HepG2 (cell line): ENCODE measurements around the gene GBP4. TPM values are rescaled to one million over a fixed set of nuclear protein-coding genes. Genes with fewer than 3 reads are reported as not detected.

ENCODE experiments used
- ATAC-seq: fragments of 200-7000 bp; cut with Tn5 transposase; 3 replicates; pipeline ENCODE4 v1.9.1; 2020; ENCODE audit warnings: mild to moderate bottlenecking, moderate library complexity
- BruUV-seq: library from RNA; stranded (reverse); fragments of 400-500 nt; replicated peaks from 2 replicates; lab custom pipeline; 2021; lab: Mats Ljungman, UMichigan
- CTCF ChIA-PET: fragments of 300-600 bp; formaldehyde crosslinking; extraction: SDS; loops from one replicate; lab custom pipeline; 2021; ENCODE audit warnings: low total read pairs, inconsistent platforms, low intra/inter-chr PET ratio; lab: Yijun Ruan, JAX
- POLR2A ChIA-PET: fragments of 350-600 bp; sonication (Branson Sonifier 250); formaldehyde crosslinking; loops from one replicate; lab custom pipeline; 2020; ENCODE audit warnings: antibody characterized with exemption, inconsistent platforms; lab: Yijun Ruan, JAX
- DNase-seq: peaks from one replicate; pipeline ENCODE4 v3.0.0-alpha.2; 2015; ENCODE audit warnings: low spot score
- FAIRE-seq: peaks from 3 replicates; lab custom pipeline; 2011; peaks lifted over from hg19 to GRCh38; lab: Jason Lieb, UNC
- H2AFZ ChIP-seq: one replicate; pipeline ENCODE4 v1.6.1; 2011; ENCODE audit warnings: low read length, inconsistent platforms
- H3K27ac ChIP-seq: fragments of 300-600 bp; 3 replicates; pipeline ENCODE4 v1.8.0; 2011; ENCODE audit warnings: mixed run types, mild to moderate bottlenecking, mixed read lengths, low read length, inconsistent platforms; ENCODE audit not compliant: insufficient read depth; ENCODE audit errors: extremely low read length
- H3K27me3 ChIP-seq, 2 experiments: fragments of 200-600 bp in 1 of 2; 2 replicates in 1 of 2; 3 replicates in 1 of 2; pipeline versions ENCODE4 v1.6.0 to v1.8.0; 2011; ENCODE audit warnings: low read length in 2 of 2, mild to moderate bottlenecking in 2 of 2, moderate library complexity in 2 of 2, inconsistent platforms in 1 of 2; ENCODE audit not compliant: insufficient read depth in 2 of 2, control insufficient read depth in 1 of 2
- H3K36me3 ChIP-seq, 2 experiments: fragments of 200-600 bp in 1 of 2; replicated peaks in 1 of 2; 2 replicates in 1 of 2; 3 replicates in 1 of 2; pipeline versions ENCODE4 v1.5.1 to v1.8.0; 2011; ENCODE audit warnings: low read length in 2 of 2, inconsistent platforms in 1 of 2; ENCODE audit not compliant: insufficient read depth in 2 of 2, control insufficient read depth in 1 of 2
- H3K4me1 ChIP-seq: 2 replicates; pipeline ENCODE4 v1.5.1; 2012; ENCODE audit warnings: low read length, inconsistent platforms; ENCODE audit not compliant: insufficient read depth
- H3K4me2 ChIP-seq: 2 replicates; pipeline ENCODE4 v1.6.0; 2011; ENCODE audit warnings: low read depth, low read length, inconsistent platforms
- H3K4me3 ChIP-seq, 3 experiments: fragments of 200-600 bp in 1 of 3; sonication (generic), shearing (Covaris generic) in 1 of 3; replicated peaks in 1 of 3; 2 replicates each; pipeline ENCODE4 v1.5.1; 2011 to 2016; ENCODE audit warnings: low read length in 3 of 3, inconsistent platforms in 2 of 3, low read depth in 2 of 3, mild to moderate bottlenecking in 2 of 3, control low read depth in 1 of 3, mixed read lengths in 1 of 3; ENCODE audit not compliant: insufficient read depth in 1 of 3
- H3K79me2 ChIP-seq: one replicate; pipeline ENCODE4 v1.6.1; 2011; ENCODE audit warnings: low read length, inconsistent platforms; ENCODE audit not compliant: insufficient read depth
- H3K9ac ChIP-seq: 2 replicates; pipeline ENCODE4 v1.6.0; 2011; ENCODE audit warnings: mild to moderate bottlenecking, low read depth, low read length, inconsistent platforms; ENCODE audit not compliant: insufficient read depth
- H3K9me3 ChIP-seq: 2 replicates; pipeline ENCODE4 v1.5.1; 2012; ENCODE audit warnings: mild to moderate bottlenecking, low read length
- H4K20me1 ChIP-seq: 2 replicates; pipeline ENCODE4 v1.6.0; 2011; ENCODE audit warnings: inconsistent platforms, mild to moderate bottlenecking, low read length, moderate library complexity; ENCODE audit not compliant: insufficient read depth
- CBX2 ChIP-seq, 2 experiments: fragments of 200-600 bp in 1 of 2; sonication (generic); formaldehyde crosslinking in 1 of 2; IDR thresholded peaks; 2 replicates each; pipeline versions ENCODE4 v1.7.0 to v1.8.1; 2018 to 2022; ENCODE audit warnings: low read depth in 2 of 2, low read length in 1 of 2, mild to moderate bottlenecking in 1 of 2, missing genetic modification reagents in 1 of 2
- FIP1L1 ChIP-seq: fragments of 200-400 bp; formaldehyde crosslinking; IDR thresholded peaks from 2 replicates; pipeline ENCODE4 v1.6.1; 2018; ENCODE audit warnings: low read depth, mild to moderate bottlenecking, low read length, moderate library complexity, borderline replicate concordance; ENCODE audit not compliant: insufficient read depth
- MAF1 ChIP-seq: sonication (generic); formaldehyde crosslinking; IDR thresholded peaks from 2 replicates; pipeline ENCODE4 v1.5.0; 2020; ENCODE audit warnings: missing genetic modification reagents, borderline replicate concordance
- PHF8 ChIP-seq: sonication (generic); formaldehyde crosslinking; IDR thresholded peaks from 2 replicates; pipeline ENCODE4 v1.5.0; 2020; ENCODE audit warnings: missing genetic modification reagents
- REXO4 ChIP-seq: sonication (generic); formaldehyde crosslinking; IDR thresholded peaks from 2 replicates; pipeline ENCODE4 v1.8.0; 2022; ENCODE audit warnings: missing genetic modification reagents, mild to moderate bottlenecking, borderline replicate concordance
- RFXANK ChIP-seq: IDR thresholded peaks from 2 replicates; pipeline ENCODE4 v1.6.1; 2016
- TEAD2 ChIP-seq: sonication (generic); formaldehyde crosslinking; IDR thresholded peaks from 2 replicates; pipeline ENCODE4 v1.9.0; 2021; ENCODE audit warnings: missing genetic modification reagents
- ZBTB42 ChIP-seq: sonication (generic); formaldehyde crosslinking; IDR thresholded peaks from 2 replicates; pipeline ENCODE4 v1.5.0; 2020; ENCODE audit warnings: mild to moderate bottlenecking, missing genetic modification reagents
- ZKSCAN1 ChIP-seq: fragments of 150-350 bp; IDR thresholded peaks from 2 replicates; pipeline ENCODE4 v1.6.1; 2014; ENCODE audit warnings: low read length
- ZNF235 ChIP-seq: sonication (generic); formaldehyde crosslinking; IDR thresholded peaks from 2 replicates; pipeline ENCODE4 v1.8.1; 2023; ENCODE audit warnings: mild to moderate bottlenecking, missing genetic modification reagents, borderline replicate concordance
- ZNF605 ChIP-seq: sonication (generic); formaldehyde crosslinking; IDR thresholded peaks from 2 replicates; pipeline ENCODE4 v1.8.0; 2022; ENCODE audit warnings: mild to moderate bottlenecking, missing genetic modification reagents
- ZNF83 ChIP-seq: sonication (generic); formaldehyde crosslinking; IDR thresholded peaks from 2 replicates; pipeline ENCODE4 v1.4.0; 2020; ENCODE audit warnings: missing genetic modification reagents, mild to moderate bottlenecking, borderline replicate concordance
- WGBS: methylation state at CpG from one replicate; pipeline ENCODE4 v1.1.6; 2017; ENCODE audit warnings: low lambda C conversion rate; 5-methylcytosine and 5-hydroxymethylcytosine counted together
- in situ Hi-C: cut with HindIII; loops from 2 replicates; pipeline ENCODE4 v1.10.0; 2017; ENCODE audit warnings: low pct_unique_long_range_greater_than_20kb; ENCODE audit not compliant: extremely low pct_ligation_motif_present
- intact Hi-C: fragments of 100-400 bp; cut with micrococcal nuclease; formaldehyde crosslinking; loops from one replicate; pipeline ENCODE4 v1.10.0; 2022; ENCODE audit not compliant: unreplicated experiment
- polyA plus RNA-seq, 8 experiments: library from polyadenylated mRNA; depleted of rRNA in 3 of 8; stranded (reverse) in 7 of 8; unstranded in 1 of 8; fragments of >200 nt; fragmentation: Illumina TruSeq in 4 of 8; extraction: Trizol in 4 of 8; gene quantifications; 2 replicates each; pipeline versions ENCODE4 v1.2.1 to v1.2.3, GENCODE V29; 2011 to 2016; ENCODE audit warnings: low read depth in 4 of 8, missing spikeins in 1 of 8, mixed read lengths in 1 of 8; ENCODE audit not compliant: insufficient read depth in 1 of 8
- total RNA-seq, 5 experiments: library from RNA; depleted of rRNA; stranded (reverse); fragments of >200 nt; fragmentation: Illumina TruSeq; extraction: Trizol; gene quantifications; 2 replicates each; pipeline ENCODE4 v1.2.3, GENCODE V29; 2016; ENCODE audit warnings: low read depth in 1 of 5
- TF ChIP-seq, protein P1 (sequence below): fragments of 450-650 bp; IDR thresholded peaks from 2 replicates; pipeline ENCODE4 v1.6.1; 2017; ENCODE audit warnings: mild to moderate bottlenecking
- TF ChIP-seq, protein P2 (sequence below): sonication (generic); formaldehyde crosslinking; IDR thresholded peaks from 2 replicates; pipeline ENCODE4 v1.8.0; 2022; ENCODE audit warnings: missing genetic modification reagents, mild to moderate bottlenecking, inconsistent platforms, borderline replicate concordance
- TF ChIP-seq, protein P3 (sequence below): sonication (generic); formaldehyde crosslinking; IDR thresholded peaks from 2 replicates; pipeline ENCODE4 v1.4.0; 2020; ENCODE audit warnings: mild to moderate bottlenecking, missing genetic modification reagents, borderline replicate concordance

Gene GBP4
- total and polyA plus RNA-seq, 2 of the 13 experiments (the other 11 are each of a cell fraction or from before 2014, with no cell fraction given), result not detected

DNA sequence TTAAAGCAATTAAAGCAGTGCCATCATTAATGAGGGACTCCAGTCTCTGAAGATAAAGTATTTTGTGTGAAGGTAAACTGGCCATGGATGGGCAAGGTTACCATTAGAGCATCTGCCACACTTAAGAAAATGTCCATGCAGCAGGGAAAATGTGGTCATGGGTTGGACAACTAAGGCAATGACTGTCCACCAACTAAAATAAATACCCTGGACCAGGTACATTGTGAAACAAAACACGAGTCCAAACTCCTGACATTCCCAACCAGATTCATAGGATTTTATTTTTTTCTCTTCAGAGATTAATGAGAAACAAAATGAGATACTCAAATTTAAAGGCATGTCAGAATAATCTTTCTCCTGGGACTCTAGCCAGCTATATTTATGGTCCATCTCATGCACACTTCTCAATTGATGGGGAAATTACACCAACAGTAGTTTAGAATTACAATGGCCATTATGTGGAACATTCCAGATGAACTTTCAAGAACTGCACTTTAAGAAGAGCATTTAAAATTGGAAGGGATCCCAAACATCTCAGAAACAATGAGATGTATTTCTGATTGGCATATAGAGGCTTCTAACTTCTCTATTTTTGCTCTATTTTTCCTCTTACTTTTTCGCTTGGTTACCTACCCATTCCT is 31.0 kb downstream of the GBP4 start:
- no peaks in the 10 kb centered on the region for H3K4me1 ChIP-seq
- H3K4me3 ChIP-seq, result no peak overlapping the region
- H3K9me3 ChIP-seq, result no peaks in the 10 kb centered on the region
- no peak for ATAC-seq
- DNase-seq, result no peak
- no peak overlapping the region for H2AFZ ChIP-seq
- no peaks in the 10 kb centered on the region for H3K79me2 ChIP-seq
- 1% methylated on average over 2 of the region's 2 CpGs for WGBS
- H3K9ac ChIP-seq, result no peak overlapping the region
- intact Hi-C loops (no loop called here), in situ Hi-C loops (no loop called here)
- no peak overlapping the region for H3K4me2 ChIP-seq
- ChIA-PET CTCF (no interaction called here), POLR2A (no interaction called here)
- no TSS peak for BruUV-seq
- no peak overlapping the region for H3K27ac ChIP-seq
- no peaks in the 10 kb centered on the region for H3K27me3 ChIP-seq
- FAIRE-seq, result no peak
- H4K20me1 ChIP-seq, result no peaks in the 10 kb centered on the region
- no peaks in the 10 kb centered on the region for H3K36me3 ChIP-seq
- no peak for TF ChIP-seq RFXANK (CRISPR knock-in tag)
- no peak for TF ChIP-seq ZNF235 (CRISPR knock-in tag)
- no peak for TF ChIP-seq ZNF605 (CRISPR knock-in tag)
- no peak for TF ChIP-seq ZKSCAN1
- TF ChIP-seq, protein P1, sequence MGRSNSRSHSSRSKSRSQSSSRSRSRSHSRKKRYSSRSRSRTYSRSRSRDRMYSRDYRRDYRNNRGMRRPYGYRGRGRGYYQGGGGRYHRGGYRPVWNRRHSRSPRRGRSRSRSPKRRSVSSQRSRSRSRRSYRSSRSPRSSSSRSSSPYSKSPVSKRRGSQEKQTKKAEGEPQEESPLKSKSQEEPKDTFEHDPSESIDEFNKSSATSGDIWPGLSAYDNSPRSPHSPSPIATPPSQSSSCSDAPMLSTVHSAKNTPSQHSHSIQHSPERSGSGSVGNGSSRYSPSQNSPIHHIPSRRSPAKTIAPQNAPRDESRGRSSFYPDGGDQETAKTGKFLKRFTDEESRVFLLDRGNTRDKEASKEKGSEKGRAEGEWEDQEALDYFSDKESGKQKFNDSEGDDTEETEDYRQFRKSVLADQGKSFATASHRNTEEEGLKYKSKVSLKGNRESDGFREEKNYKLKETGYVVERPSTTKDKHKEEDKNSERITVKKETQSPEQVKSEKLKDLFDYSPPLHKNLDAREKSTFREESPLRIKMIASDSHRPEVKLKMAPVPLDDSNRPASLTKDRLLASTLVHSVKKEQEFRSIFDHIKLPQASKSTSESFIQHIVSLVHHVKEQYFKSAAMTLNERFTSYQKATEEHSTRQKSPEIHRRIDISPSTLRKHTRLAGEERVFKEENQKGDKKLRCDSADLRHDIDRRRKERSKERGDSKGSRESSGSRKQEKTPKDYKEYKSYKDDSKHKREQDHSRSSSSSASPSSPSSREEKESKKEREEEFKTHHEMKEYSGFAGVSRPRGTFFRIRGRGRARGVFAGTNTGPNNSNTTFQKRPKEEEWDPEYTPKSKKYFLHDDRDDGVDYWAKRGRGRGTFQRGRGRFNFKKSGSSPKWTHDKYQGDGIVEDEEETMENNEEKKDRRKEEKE, result no peak
- TF ChIP-seq PHF8 (CRISPR knock-in tag), result no peak
- no peak for TF ChIP-seq ZNF83 (CRISPR knock-in tag)
- TF ChIP-seq FIP1L1, result no peak
- no peak for TF ChIP-seq CBX2 (IDR thresholded peaks at IDR 0.05; ENCODE audit: low read depth, low read length)
- no peak for TF ChIP-seq CBX2 (CRISPR knock-in tag; IDR thresholded peaks at IDR 0.05; ENCODE audit: low read depth)
- TF ChIP-seq, protein P2, sequence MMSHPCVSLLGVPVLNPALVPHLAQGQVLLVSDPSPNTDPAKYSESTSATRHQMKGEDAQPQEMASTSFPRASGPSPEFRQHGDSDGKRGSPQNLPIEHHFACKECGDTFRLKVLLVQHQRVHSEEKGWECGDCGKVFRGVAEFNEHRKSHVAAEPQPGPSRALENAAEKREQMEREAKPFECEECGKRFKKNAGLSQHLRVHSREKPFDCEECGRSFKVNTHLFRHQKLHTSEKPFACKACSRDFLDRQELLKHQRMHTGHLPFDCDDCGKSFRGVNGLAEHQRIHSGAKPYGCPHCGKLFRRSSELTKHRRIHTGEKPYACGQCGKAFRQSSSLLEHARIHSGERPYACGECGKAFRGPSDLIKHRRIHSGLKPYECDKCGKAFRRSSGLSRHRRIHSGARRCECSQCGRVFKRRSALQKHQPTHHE (CRISPR knock-in tag), result no peak
- no peak for TF ChIP-seq TEAD2
- TF ChIP-seq REXO4 (CRISPR knock-in tag), result no peak
- no peak for TF ChIP-seq ZBTB42 (CRISPR knock-in tag)
- TF ChIP-seq, protein P3, sequence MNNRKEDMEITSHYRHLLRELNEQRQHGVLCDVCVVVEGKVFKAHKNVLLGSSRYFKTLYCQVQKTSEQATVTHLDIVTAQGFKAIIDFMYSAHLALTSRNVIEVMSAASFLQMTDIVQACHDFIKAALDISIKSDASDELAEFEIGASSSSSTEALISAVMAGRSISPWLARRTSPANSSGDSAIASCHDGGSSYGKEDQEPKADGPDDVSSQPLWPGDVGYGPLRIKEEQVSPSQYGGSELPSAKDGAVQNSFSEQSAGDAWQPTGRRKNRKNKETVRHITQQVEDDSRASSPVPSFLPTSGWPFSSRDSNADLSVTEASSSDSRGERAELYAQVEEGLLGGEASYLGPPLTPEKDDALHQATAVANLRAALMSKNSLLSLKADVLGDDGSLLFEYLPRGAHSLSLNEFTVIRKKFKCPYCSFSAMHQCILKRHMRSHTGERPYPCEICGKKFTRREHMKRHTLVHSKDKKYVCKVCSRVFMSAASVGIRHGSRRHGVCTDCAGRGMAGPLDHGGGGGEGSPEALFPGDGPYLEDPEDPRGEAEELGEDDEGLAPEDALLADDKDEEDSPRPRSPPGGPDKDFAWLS (CRISPR knock-in tag), result no peak
- TF ChIP-seq MAF1, result no peak
